Measurements from ENCODE around the gene LIPC. TPM values are rescaled to one million over a fixed set of nuclear protein-coding genes. Genes with fewer than 3 reads are reported as not detected.

LIPC gene
- total and polyA plus RNA-seq, 2 donors = 2.0 to 2.4 TPM

GRCh38 chr15:58506783-58507668 lies 75.2 kb downstream of the LIPC start:
- no peak overlapping the region for H3K27ac ChIP-seq (ENCODE audit: low read depth in 1 of 2, low read length in 1 of 2)
- no peaks in the 10 kb centered on the region for H3K9me3 ChIP-seq (ENCODE audit: control insufficient read depth in 2 of 2, insufficient read depth in 1 of 2, low read length in 1 of 2)
- H3K4me1 ChIP-seq (ENCODE audit: control insufficient read depth in 2 of 2, insufficient read depth in 2 of 2, low read length in 2 of 2) = peaks cover 15 to 37% of the 10 kb centered on the region in 2 donors
- no peak for DNase-seq (ENCODE audit: low read depth in 6 of 9, low spot score in 9 of 9)
- H3K4me3 ChIP-seq (ENCODE audit: low read length in 2 of 2) = no peak overlapping the region
- H3K27me3 ChIP-seq (ENCODE audit: control insufficient read depth in 2 of 2, insufficient read depth in 1 of 2, low read length in 1 of 2) = no peaks in the 10 kb centered on the region
- H3K36me3 ChIP-seq (ENCODE audit: control insufficient read depth in 2 of 2, insufficient read depth in 2 of 2, low read length in 1 of 2) = no peaks in the 10 kb centered on the region
- 93% methylated on average over 9 of the region's 9 CpGs for WGBS

GRCh38 chr15:58509556-58509955 lies 77.8 kb downstream of the LIPC start:
- 97% methylated on average over 1 of the region's 1 CpG for WGBS
- Histone ChIP-seq H3K9me3 (ENCODE audit: control insufficient read depth in 2 of 2, insufficient read depth in 1 of 2, low read length in 1 of 2) (peaks cover 0 to 2% of the 10 kb centered on the region in 2 donors), H3K27me3 (ENCODE audit: control insufficient read depth in 2 of 2, insufficient read depth in 1 of 2, low read length in 1 of 2) (no peaks in the 10 kb centered on the region), H3K36me3 (ENCODE audit: control insufficient read depth in 2 of 2, insufficient read depth in 2 of 2, low read length in 1 of 2) (no peaks in the 10 kb centered on the region), H3K4me3 (ENCODE audit: low read length in 2 of 2) (no peak overlapping the region), H3K27ac (ENCODE audit: low read depth in 1 of 2, low read length in 1 of 2) (no peak overlapping the region), H3K4me1 (ENCODE audit: control insufficient read depth in 2 of 2, insufficient read depth in 2 of 2, low read length in 2 of 2) (peaks cover 13 to 44% of the 10 kb centered on the region in 2 donors)
- no peak for DNase-seq (ENCODE audit: low read depth in 6 of 9, low spot score in 9 of 9)

GRCh38 chr15:58510715-58511598 lies 79.2 kb downstream of the LIPC start:
- peaks cover 11 to 37% of the 10 kb centered on the region in 2 donors for H3K4me1 ChIP-seq (ENCODE audit: control insufficient read depth in 2 of 2, insufficient read depth in 2 of 2, low read length in 2 of 2)
- no peak for DNase-seq (ENCODE audit: low read depth in 6 of 9, low spot score in 9 of 9)
- no peak overlapping the region for H3K27ac ChIP-seq (ENCODE audit: low read depth in 1 of 2, low read length in 1 of 2)
- peaks cover 0 to 6% of the 10 kb centered on the region in 2 donors for H3K9me3 ChIP-seq (ENCODE audit: control insufficient read depth in 2 of 2, insufficient read depth in 1 of 2, low read length in 1 of 2)
- 96% methylated on average over 10 of the region's 10 CpGs for WGBS
- H3K27me3 ChIP-seq (ENCODE audit: control insufficient read depth in 2 of 2, insufficient read depth in 1 of 2, low read length in 1 of 2) = no peaks in the 10 kb centered on the region
- no peaks in the 10 kb centered on the region for H3K36me3 ChIP-seq (ENCODE audit: control insufficient read depth in 2 of 2, insufficient read depth in 2 of 2, low read length in 1 of 2)
- H3K4me3 ChIP-seq (ENCODE audit: low read length in 2 of 2) = no peak overlapping the region

- Histone ChIP-seq H3K36me3 (ENCODE audit: control insufficient read depth in 2 of 2, insufficient read depth in 2 of 2, low read length in 1 of 2) (no peaks in the 10 kb centered on the region), H3K27me3 (ENCODE audit: control insufficient read depth in 2 of 2, insufficient read depth in 1 of 2, low read length in 1 of 2) (no peaks in the 10 kb centered on the region), H3K4me3 (ENCODE audit: low read length in 2 of 2) (no peak overlapping the region), H3K4me1 (ENCODE audit: control insufficient read depth in 2 of 2, insufficient read depth in 2 of 2, low read length in 2 of 2) (peaks cover 6 to 31% of the 10 kb centered on the region in 2 donors), H3K27ac (ENCODE audit: low read depth in 1 of 2, low read length in 1 of 2) (no peak overlapping the region), H3K9me3 (ENCODE audit: control insufficient read depth in 2 of 2, insufficient read depth in 1 of 2, low read length in 1 of 2) (peaks cover 0 to 6% of the 10 kb centered on the region in 2 donors)
- DNase-seq (ENCODE audit: low read depth in 6 of 9, low spot score in 9 of 9) = no peak
- 97% methylated on average over 3 of the region's 3 CpGs for WGBS
Measured at GRCh38 chr15:58511599-58511987, 79.8 kb downstream of the LIPC start.

- Histone ChIP-seq H3K27me3 (ENCODE audit: control insufficient read depth in 2 of 2, insufficient read depth in 1 of 2, low read length in 1 of 2) (no peaks in the 10 kb centered on the region), H3K4me1 (ENCODE audit: control insufficient read depth in 2 of 2, insufficient read depth in 2 of 2, low read length in 2 of 2) (peaks cover 10 to 35% of the 10 kb centered on the region in 2 donors), H3K27ac (ENCODE audit: low read depth in 1 of 2, low read length in 1 of 2) (no peak overlapping the region), H3K9me3 (ENCODE audit: control insufficient read depth in 2 of 2, insufficient read depth in 1 of 2, low read length in 1 of 2) (peaks cover 0 to 6% of the 10 kb centered on the region in 2 donors), H3K36me3 (ENCODE audit: control insufficient read depth in 2 of 2, insufficient read depth in 2 of 2, low read length in 1 of 2) (no peaks in the 10 kb centered on the region), H3K4me3 (ENCODE audit: low read length in 2 of 2) (no peak overlapping the region)
- no peak for DNase-seq (ENCODE audit: low read depth in 6 of 9, low spot score in 9 of 9)
- WGBS = 87% methylated on average over 10 of the region's 10 CpGs
Measured at GRCh38 chr15:58512522-58512921, 80.7 kb downstream of the LIPC start.

GRCh38 chr15:58513008-58513407 lies 81.2 kb downstream of the LIPC start:
- H3K4me3 ChIP-seq (ENCODE audit: low read length in 2 of 2) = no peak overlapping the region
- no peak for DNase-seq (ENCODE audit: low read depth in 6 of 9, low spot score in 9 of 9)
- no peak overlapping the region for H3K27ac ChIP-seq (ENCODE audit: low read depth in 1 of 2, low read length in 1 of 2)
- 97% methylated on average over 4 of the region's 4 CpGs for WGBS
- H3K9me3 ChIP-seq (ENCODE audit: control insufficient read depth in 2 of 2, insufficient read depth in 1 of 2, low read length in 1 of 2) = peaks cover 0 to 6% of the 10 kb centered on the region in 2 donors
- H3K36me3 ChIP-seq (ENCODE audit: control insufficient read depth in 2 of 2, insufficient read depth in 2 of 2, low read length in 1 of 2) = no peaks in the 10 kb centered on the region
- peaks cover 15 to 40% of the 10 kb centered on the region in 2 donors for H3K4me1 ChIP-seq (ENCODE audit: control insufficient read depth in 2 of 2, insufficient read depth in 2 of 2, low read length in 2 of 2)
- H3K27me3 ChIP-seq (ENCODE audit: control insufficient read depth in 2 of 2, insufficient read depth in 1 of 2, low read length in 1 of 2) = no peaks in the 10 kb centered on the region

GRCh38 chr15:58513726-58514336 lies 82.0 kb downstream of the LIPC start:
- peaks cover 19 to 48% of the 10 kb centered on the region in 2 donors for H3K4me1 ChIP-seq (ENCODE audit: control insufficient read depth in 2 of 2, insufficient read depth in 2 of 2, low read length in 2 of 2)
- no peaks in the 10 kb centered on the region for H3K36me3 ChIP-seq (ENCODE audit: control insufficient read depth in 2 of 2, insufficient read depth in 2 of 2, low read length in 1 of 2)
- DNase-seq (ENCODE audit: low read depth in 6 of 9, low spot score in 9 of 9) = no peak
- H3K27ac ChIP-seq (ENCODE audit: low read depth in 1 of 2, low read length in 1 of 2) = peak overlapping the region in 1 of 2 donors; percentile 35
- WGBS = 92% methylated on average over 10 of the region's 10 CpGs
- peaks cover 0 to 6% of the 10 kb centered on the region in 2 donors for H3K9me3 ChIP-seq (ENCODE audit: control insufficient read depth in 2 of 2, insufficient read depth in 1 of 2, low read length in 1 of 2)
- no peaks in the 10 kb centered on the region for H3K27me3 ChIP-seq (ENCODE audit: control insufficient read depth in 2 of 2, insufficient read depth in 1 of 2, low read length in 1 of 2)
- H3K4me3 ChIP-seq (ENCODE audit: low read length in 2 of 2) = no peak overlapping the region

GRCh38 chr15:58515807-58516206 lies 84.0 kb downstream of the LIPC start:
- WGBS = 67% methylated on average over 8 of the region's 8 CpGs
- Histone ChIP-seq H3K9me3 (ENCODE audit: control insufficient read depth in 2 of 2, insufficient read depth in 1 of 2, low read length in 1 of 2) (peaks cover 0 to 6% of the 10 kb centered on the region in 2 donors), H3K36me3 (ENCODE audit: control insufficient read depth in 2 of 2, insufficient read depth in 2 of 2, low read length in 1 of 2) (no peaks in the 10 kb centered on the region), H3K4me1 (ENCODE audit: control insufficient read depth in 2 of 2, insufficient read depth in 2 of 2, low read length in 2 of 2) (peaks cover 23 to 68% of the 10 kb centered on the region in 2 donors), H3K27me3 (ENCODE audit: control insufficient read depth in 2 of 2, insufficient read depth in 1 of 2, low read length in 1 of 2) (no peaks in the 10 kb centered on the region), H3K27ac (ENCODE audit: low read depth in 1 of 2, low read length in 1 of 2) (peak overlapping the region in 1 of 2 donors; percentile 75), H3K4me3 (ENCODE audit: low read length in 2 of 2) (no peak overlapping the region)
- peak in 4 of 9 donors; percentile 45 to 69 (median 49) for DNase-seq (ENCODE audit: low read depth in 6 of 9, low spot score in 9 of 9)
